Pons (tissue), 1 donor: ENCODE data around the gene GOLGA6L1.
"Not testable (repeated sequence)": the region's sequence is repeated elsewhere in the genome, so short reads cannot be mapped to it uniquely, and the experiment has no call there.

Experiments
- DNase-seq: peaks from one replicate; pipeline ENCODE4 v3.0.0-alpha.2; 2016; ENCODE audit warnings: low spot score

The GOLGA6L1 gene

GRCh38 chr15:23136722-23137121 is at the start of gene GOLGA6L1:
TSS of gene GOLGA6L1 (minus strand) at chr15:23136822. CDS start at chr15:23136731, 91 bp downstream.
- not testable (repeated sequence) for DNase-seq

GRCh38 chr15:23181201-23181600 is 44.6 kb upstream of the GOLGA6L1 start:
- DNase-seq = not testable (repeated sequence)

GRCh38 chr15:23180547-23180927 is 43.9 kb upstream of the GOLGA6L1 start:
- not testable (repeated sequence) for DNase-seq

GRCh38 chr15:23179768-23180546 is 43.3 kb upstream of the GOLGA6L1 start:
- DNase-seq = not testable (repeated sequence)

GRCh38 chr15:23176683-23177082 is 40.1 kb upstream of the GOLGA6L1 start:
- DNase-seq = not testable (repeated sequence)

- not testable (repeated sequence) for DNase-seq
Measured at GRCh38 chr15:23175606-23176005, 39.0 kb upstream of the GOLGA6L1 start.

GRCh38 chr15:23174609-23175140 is 38.1 kb upstream of the GOLGA6L1 start:
- DNase-seq = not testable (repeated sequence)

- DNase-seq = not testable (repeated sequence)
Measured at GRCh38 chr15:23132787-23133186, 3.8 kb downstream of the GOLGA6L1 start.

GRCh38 chr15:23118208-23118607 is 18.4 kb downstream of the GOLGA6L1 start:
- DNase-seq = no peak

GRCh38 chr15:23095796-23096195 is 40.8 kb downstream of the GOLGA6L1 start:
- DNase-seq = no peak

- no peak for DNase-seq
Measured at GRCh38 chr15:23083115-23083514, 53.5 kb downstream of the GOLGA6L1 start.

GRCh38 chr15:23081996-23082737 is 54.5 kb downstream of the GOLGA6L1 start:
- DNase-seq = not testable (repeated sequence)

- peak; percentile 45 for DNase-seq
Measured at GRCh38 chr15:23081271-23081670, 55.4 kb downstream of the GOLGA6L1 start.

- no peak for DNase-seq
Measured at GRCh38 chr15:23079766-23080165, 56.9 kb downstream of the GOLGA6L1 start.
